ENCODE measurements around the gene CNTNAP2. TPM values are rescaled to one million over a fixed set of nuclear protein-coding genes. Genes with fewer than 3 reads are reported as not detected.

The CNTNAP2 gene
- total RNA-seq, 1 donor from 2014 or later: 0.59 TPM

- no peaks in the 10 kb centered on the region for H3K36me3 ChIP-seq
- no peaks in the 10 kb centered on the region for H3K9me3 ChIP-seq
- no peaks in the 10 kb centered on the region for H3K27me3 ChIP-seq (ENCODE audit: low read depth)
- no peak overlapping the region for H3K27ac ChIP-seq
- intact Hi-C loops (cut with DNase I): no loop called here
- H3K4me3 ChIP-seq: no peak overlapping the region
- ATAC-seq (no peak), DNase-seq (no peak)
- no peak for TF ChIP-seq CTCF (IDR thresholded peaks at IDR 0.05)
- H3K4me1 ChIP-seq: no peaks in the 10 kb centered on the region
These were observed 1453.8 kb downstream of the CNTNAP2 start for GRCh38 chr7:147570390-147570789.

GRCh38 chr7:147571436-147572185 lies 1455.0 kb downstream of the CNTNAP2 start:
- no peak for TF ChIP-seq CTCF (IDR thresholded peaks at IDR 0.05)
- ATAC-seq (no peak), DNase-seq (no peak)
- Histone ChIP-seq H3K4me3 (no peak overlapping the region), H3K27me3 (ENCODE audit: low read depth) (no peaks in the 10 kb centered on the region), H3K9me3 (no peaks in the 10 kb centered on the region), H3K4me1 (no peaks in the 10 kb centered on the region), H3K27ac (no peak overlapping the region), H3K36me3 (no peaks in the 10 kb centered on the region)
- intact Hi-C loops (cut with DNase I): no loop called here

GRCh38 chr7:147578196-147578595 lies 1461.6 kb downstream of the CNTNAP2 start:
- Histone ChIP-seq H3K27ac (no peak overlapping the region), H3K4me3 (no peak overlapping the region), H3K4me1 (no peaks in the 10 kb centered on the region), H3K9me3 (no peaks in the 10 kb centered on the region), H3K36me3 (no peaks in the 10 kb centered on the region), H3K27me3 (ENCODE audit: low read depth) (no peaks in the 10 kb centered on the region)
- DNase-seq (no peak), ATAC-seq (no peak)
- intact Hi-C loops (cut with DNase I): no loop called here
- TF ChIP-seq CTCF (IDR thresholded peaks at IDR 0.05): no peak

- Histone ChIP-seq H3K4me1 (no peaks in the 10 kb centered on the region), H3K27me3 (ENCODE audit: low read depth) (no peaks in the 10 kb centered on the region), H3K9me3 (no peaks in the 10 kb centered on the region), H3K36me3 (no peaks in the 10 kb centered on the region), H3K27ac (no peak overlapping the region), H3K4me3 (no peak overlapping the region)
- DNase-seq (no peak), ATAC-seq (no peak)
- TF ChIP-seq CTCF (IDR thresholded peaks at IDR 0.05): no peak
- intact Hi-C loops (cut with DNase I): no loop called here
These were observed 1462.5 kb downstream of the CNTNAP2 start for GRCh38 chr7:147579148-147579547.

GRCh38 chr7:147584771-147585193 lies 1468.2 kb downstream of the CNTNAP2 start:
- H3K4me3 ChIP-seq: no peak overlapping the region
- no peaks in the 10 kb centered on the region for H3K36me3 ChIP-seq
- no peak for DNase-seq
- H3K9me3 ChIP-seq: no peaks in the 10 kb centered on the region
- TF ChIP-seq CTCF (IDR thresholded peaks at IDR 0.05): no peak
- H3K4me1 ChIP-seq: no peaks in the 10 kb centered on the region
- intact Hi-C loops (cut with DNase I): no loop called here
- no peak for ATAC-seq
- no peak overlapping the region for H3K27ac ChIP-seq
- no peaks in the 10 kb centered on the region for H3K27me3 ChIP-seq (ENCODE audit: low read depth)

Data from lower lobe of right lung (tissue), 2 donors.